ENCODE results near the gene ZBTB6. TPM values are rescaled to one million over a fixed set of nuclear protein-coding genes. Genes with fewer than 3 reads are reported as not detected.

The ZBTB6 gene
- total and polyA plus RNA-seq, 2 donors (not counting 1 experiment from before 2014, with no cell fraction given) = 8.5 to 16.3 TPM

DNA sequence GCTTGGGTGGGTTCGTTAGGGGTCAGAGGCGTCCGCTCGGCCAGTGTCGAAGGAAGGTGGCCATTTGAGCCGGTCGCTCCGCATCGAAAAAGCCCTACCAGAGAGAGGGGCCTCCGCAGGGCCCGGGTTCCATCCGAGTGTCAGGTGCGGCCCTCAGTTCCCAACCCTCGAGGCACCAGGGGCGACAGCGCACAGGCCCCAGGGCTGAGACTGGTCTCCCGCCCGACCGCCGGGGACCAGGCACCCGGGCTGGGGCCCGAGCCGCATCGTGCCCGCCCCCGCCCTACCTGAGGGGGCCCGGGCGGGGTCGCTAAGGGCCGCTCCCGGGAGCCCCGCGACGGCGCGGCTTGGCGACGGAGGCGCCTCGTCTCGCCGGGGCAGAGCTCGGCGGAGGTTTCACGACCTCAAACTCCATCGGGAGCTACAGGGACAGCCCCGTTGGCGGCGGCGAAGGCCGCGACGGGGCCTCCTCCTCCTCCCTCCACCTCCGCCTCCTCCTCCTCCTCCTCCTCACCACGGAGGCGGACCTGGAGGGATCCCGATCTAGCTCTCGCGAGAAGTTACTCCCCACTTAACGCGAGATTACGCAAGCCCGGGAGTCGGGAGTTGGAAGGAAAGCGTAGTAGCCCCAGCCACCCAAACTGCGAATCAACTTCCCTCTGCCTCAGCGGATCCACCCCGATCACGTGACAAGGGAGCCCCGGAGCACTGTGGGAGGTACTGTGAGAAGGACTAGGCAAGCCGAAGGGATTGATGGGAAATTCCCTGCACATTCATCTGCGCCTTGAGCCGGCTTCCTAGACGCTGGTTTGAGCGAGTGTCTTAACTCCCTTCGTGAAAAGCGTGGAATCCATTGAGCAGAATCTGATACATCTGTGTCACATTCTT, 8.1 kb downstream of the ZBTB6 start, which contains the start of gene RC3H2:
Gene RC3H2, minus strand, starts transcription at position 537 of the 888 bp plus-strand sequence. CDS start 7,850 bp downstream, outside the sequence.
- Histone ChIP-seq H3K9ac (ENCODE audit: insufficient read depth, low read length) (peak within 1 kb of the TSS; percentile 96), H3K4me3 (replicated peaks in 1 of 4; ENCODE audit: control extremely low read depth in 1 of 4, insufficient read depth in 1 of 4, low read depth in 3 of 4, low read length in 4 of 4) (peak within 1 kb of the TSS; percentile 71 to 95 (median 74)), H3K4me1 (ENCODE audit: control insufficient read depth, extremely low read depth, insufficient read depth, low read length) (no peaks in the 10 kb centered on the region), H4K20me1 (ENCODE audit: control insufficient read depth, extremely low read depth, insufficient read depth, low read length) (no peaks in the 10 kb centered on the region), H3K9me3 (ENCODE audit: control insufficient read depth, insufficient read depth, low read depth, low read length) (no peaks in the 10 kb centered on the region), H3K79me2 (ENCODE audit: control insufficient read depth, insufficient read depth, low read length) (peaks cover 50% of the 10 kb centered on the region), H3K27ac (ENCODE audit: insufficient read depth, low read length) (peak within 1 kb of the TSS; percentile 91), H3K36me3 (ENCODE audit: control insufficient read depth, insufficient read depth, low read length) (no peaks in the 10 kb centered on the region), H3K4me2 (ENCODE audit: extremely low read depth, insufficient read depth, low read length) (peak within 1 kb of the TSS; percentile 98), H2AFZ (ENCODE audit: low read length) (peak within 1 kb of the TSS; percentile 93), H3K27me3 (ENCODE audit: control insufficient read depth, insufficient read depth, low read length) (no peaks in the 10 kb centered on the region)
- TF ChIP-seq, protein P1, sequence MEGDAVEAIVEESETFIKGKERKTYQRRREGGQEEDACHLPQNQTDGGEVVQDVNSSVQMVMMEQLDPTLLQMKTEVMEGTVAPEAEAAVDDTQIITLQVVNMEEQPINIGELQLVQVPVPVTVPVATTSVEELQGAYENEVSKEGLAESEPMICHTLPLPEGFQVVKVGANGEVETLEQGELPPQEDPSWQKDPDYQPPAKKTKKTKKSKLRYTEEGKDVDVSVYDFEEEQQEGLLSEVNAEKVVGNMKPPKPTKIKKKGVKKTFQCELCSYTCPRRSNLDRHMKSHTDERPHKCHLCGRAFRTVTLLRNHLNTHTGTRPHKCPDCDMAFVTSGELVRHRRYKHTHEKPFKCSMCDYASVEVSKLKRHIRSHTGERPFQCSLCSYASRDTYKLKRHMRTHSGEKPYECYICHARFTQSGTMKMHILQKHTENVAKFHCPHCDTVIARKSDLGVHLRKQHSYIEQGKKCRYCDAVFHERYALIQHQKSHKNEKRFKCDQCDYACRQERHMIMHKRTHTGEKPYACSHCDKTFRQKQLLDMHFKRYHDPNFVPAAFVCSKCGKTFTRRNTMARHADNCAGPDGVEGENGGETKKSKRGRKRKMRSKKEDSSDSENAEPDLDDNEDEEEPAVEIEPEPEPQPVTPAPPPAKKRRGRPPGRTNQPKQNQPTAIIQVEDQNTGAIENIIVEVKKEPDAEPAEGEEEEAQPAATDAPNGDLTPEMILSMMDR (conservative IDR thresholded peaks at IDR 0.05 in 1 of 2, IDR thresholded peaks at IDR 0.05 in 1 of 2; ENCODE audit: low read depth in 1 of 2, low read length in 2 of 2) = no peak
- TF ChIP-seq EZH2 (IDR thresholded peaks at IDR 0.05; ENCODE audit: low read length, missing control alignments) = no peak
- DNase-seq (ENCODE audit: low read depth in 2 of 2) = peak; percentile 99 to 100

DNA sequence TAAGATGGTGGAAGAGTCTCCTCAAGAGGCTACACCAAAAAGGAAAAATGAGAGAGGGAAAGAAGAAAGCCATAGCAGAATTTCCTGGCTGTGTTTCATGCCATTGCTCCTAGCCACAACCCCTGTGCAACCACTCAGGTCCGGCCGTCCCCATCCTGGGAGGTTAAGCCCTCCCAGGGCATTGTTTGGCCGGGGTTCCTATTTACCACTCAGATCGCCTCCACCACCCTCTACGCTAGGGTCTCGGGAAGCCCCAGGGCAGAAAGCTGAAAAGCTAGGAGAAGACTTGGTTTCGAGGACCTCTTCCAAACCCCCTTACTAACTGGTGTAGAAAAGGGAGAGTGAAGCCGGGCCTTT, 8.7 kb downstream of the ZBTB6 start:
- H3K4me2 ChIP-seq (ENCODE audit: extremely low read depth, insufficient read depth, low read length) = peak overlapping the region; percentile 98
- H3K27ac ChIP-seq (ENCODE audit: insufficient read depth, low read length) = peak overlapping the region; percentile 91
- H3K36me3 ChIP-seq (ENCODE audit: control insufficient read depth, insufficient read depth, low read length) = no peaks in the 10 kb centered on the region
- no peaks in the 10 kb centered on the region for H3K27me3 ChIP-seq (ENCODE audit: control insufficient read depth, insufficient read depth, low read length)
- peak; percentile 30 to 40 for DNase-seq (ENCODE audit: low read depth in 2 of 2)
- peak overlapping the region; percentile 71 to 95 (median 74) for H3K4me3 ChIP-seq (replicated peaks in 1 of 4; ENCODE audit: control extremely low read depth in 1 of 4, insufficient read depth in 1 of 4, low read depth in 3 of 4, low read length in 4 of 4)
- peaks cover 55% of the 10 kb centered on the region for H3K79me2 ChIP-seq (ENCODE audit: control insufficient read depth, insufficient read depth, low read length)
- H4K20me1 ChIP-seq (ENCODE audit: control insufficient read depth, extremely low read depth, insufficient read depth, low read length) = no peaks in the 10 kb centered on the region
- H2AFZ ChIP-seq (ENCODE audit: low read length) = no peak overlapping the region
- TF ChIP-seq, protein P1 (conservative IDR thresholded peaks at IDR 0.05 in 1 of 2, IDR thresholded peaks at IDR 0.05 in 1 of 2; ENCODE audit: low read depth in 1 of 2, low read length in 2 of 2) = no peak
- no peak for TF ChIP-seq EZH2 (IDR thresholded peaks at IDR 0.05; ENCODE audit: low read length, missing control alignments)
- no peaks in the 10 kb centered on the region for H3K4me1 ChIP-seq (ENCODE audit: control insufficient read depth, extremely low read depth, insufficient read depth, low read length)
- no peaks in the 10 kb centered on the region for H3K9me3 ChIP-seq (ENCODE audit: control insufficient read depth, insufficient read depth, low read depth, low read length)
- H3K9ac ChIP-seq (ENCODE audit: insufficient read depth, low read length) = peak overlapping the region; percentile 96

DNA sequence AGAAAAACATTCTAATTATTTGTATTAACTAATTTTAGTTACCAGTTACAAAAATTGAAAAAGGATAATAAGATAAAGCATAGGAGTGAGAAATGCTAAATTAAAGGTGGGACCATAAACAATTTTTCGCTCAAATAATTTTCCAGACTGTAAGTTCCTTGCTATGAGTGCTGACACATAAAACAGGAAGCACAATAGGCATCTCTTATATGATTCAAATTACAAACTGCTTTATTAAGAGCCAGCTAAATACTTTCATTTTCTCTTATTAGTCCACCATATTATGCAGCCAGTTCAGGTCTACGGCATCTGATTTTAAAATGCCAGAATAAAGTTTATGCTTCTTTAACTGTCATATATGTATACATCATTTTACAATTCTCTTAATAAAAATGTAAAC, 12.3 kb downstream of the ZBTB6 start:
- no peaks in the 10 kb centered on the region for H3K27me3 ChIP-seq (ENCODE audit: control insufficient read depth, insufficient read depth, low read length)
- H3K79me2 ChIP-seq (ENCODE audit: control insufficient read depth, insufficient read depth, low read length) = peaks cover 86% of the 10 kb centered on the region
- peak overlapping the region; percentile 60 for H3K4me2 ChIP-seq (ENCODE audit: extremely low read depth, insufficient read depth, low read length)
- H3K9me3 ChIP-seq (ENCODE audit: control insufficient read depth, insufficient read depth, low read depth, low read length) = no peaks in the 10 kb centered on the region
- H3K4me1 ChIP-seq (ENCODE audit: control insufficient read depth, extremely low read depth, insufficient read depth, low read length) = no peaks in the 10 kb centered on the region
- H2AFZ ChIP-seq (ENCODE audit: low read length) = no peak overlapping the region
- no peaks in the 10 kb centered on the region for H4K20me1 ChIP-seq (ENCODE audit: control insufficient read depth, extremely low read depth, insufficient read depth, low read length)
- H3K9ac ChIP-seq (ENCODE audit: insufficient read depth, low read length) = no peak overlapping the region
- no peak overlapping the region for H3K27ac ChIP-seq (ENCODE audit: insufficient read depth, low read length)
- DNase-seq (ENCODE audit: low read depth in 2 of 2) = peak; percentile 41 to 43
- peak overlapping the region in 3 of 4 experiments; percentile 7 to 23 (median 9) for H3K4me3 ChIP-seq (replicated peaks in 1 of 4; ENCODE audit: control extremely low read depth in 1 of 4, insufficient read depth in 1 of 4, low read depth in 3 of 4, low read length in 4 of 4)
- no peaks in the 10 kb centered on the region for H3K36me3 ChIP-seq (ENCODE audit: control insufficient read depth, insufficient read depth, low read length)
- TF ChIP-seq EZH2 (IDR thresholded peaks at IDR 0.05; ENCODE audit: low read length, missing control alignments) = no peak
- TF ChIP-seq, protein P1 (conservative IDR thresholded peaks at IDR 0.05 in 1 of 2, IDR thresholded peaks at IDR 0.05 in 1 of 2; ENCODE audit: low read depth in 1 of 2, low read length in 2 of 2) = no peak
